ENCODE data around the gene KITLG.
"Not testable (repeated sequence)": the region's sequence is repeated elsewhere in the genome, so short reads cannot be mapped to it uniquely, and the experiment has no call there.

Gene KITLG

GRCh38 chr12:88580051-88580871 lies at the start of gene KITLG:
Gene KITLG, minus strand, starts transcription at chr12:88580471. Its CDS starts 193 bp downstream, at chr12:88580278.
- DNase-seq (ENCODE audit: low spot score): peak; percentile 89

GRCh38 chr12:88628856-88629509 lies 48.7 kb upstream of the KITLG start:
- peak; percentile 26 for DNase-seq (ENCODE audit: low spot score)

- DNase-seq (ENCODE audit: low spot score): not testable (repeated sequence)
Measured at GRCh38 chr12:88628035-88628434, 47.8 kb upstream of the KITLG start.

- no peak for DNase-seq (ENCODE audit: low spot score)
Measured at GRCh38 chr12:88627501-88627900, 47.2 kb upstream of the KITLG start.

- no peak for DNase-seq (ENCODE audit: low spot score)
Measured at GRCh38 chr12:88625356-88625755, 45.1 kb upstream of the KITLG start.

GRCh38 chr12:88624911-88625310 lies 44.6 kb upstream of the KITLG start:
- DNase-seq (ENCODE audit: low spot score): peak; percentile 61

- peak; percentile 12 for DNase-seq (ENCODE audit: low spot score)
Measured at GRCh38 chr12:88623777-88624548, 43.7 kb upstream of the KITLG start.

GRCh38 chr12:88617352-88617751 lies 37.1 kb upstream of the KITLG start:
- no peak for DNase-seq (ENCODE audit: low spot score)

GRCh38 chr12:88615490-88615889 lies 35.2 kb upstream of the KITLG start:
- peak; percentile 2 for DNase-seq (ENCODE audit: low spot score)

- DNase-seq (ENCODE audit: low spot score): no peak
Measured at GRCh38 chr12:88604646-88605045, 24.4 kb upstream of the KITLG start.

- peak; percentile 69 for DNase-seq (ENCODE audit: low spot score)
Measured at GRCh38 chr12:88600272-88600671, 20.0 kb upstream of the KITLG start.

- no peak for DNase-seq (ENCODE audit: low spot score)
Measured at GRCh38 chr12:88597365-88597764, 17.1 kb upstream of the KITLG start.

- DNase-seq (ENCODE audit: low spot score): no peak
Measured at GRCh38 chr12:88595697-88596096, 15.4 kb upstream of the KITLG start.

- DNase-seq (ENCODE audit: low spot score): no peak
Measured at GRCh38 chr12:88594780-88595179, 14.5 kb upstream of the KITLG start.

- no peak for DNase-seq (ENCODE audit: low spot score)
Measured at GRCh38 chr12:88591343-88591742, 11.1 kb upstream of the KITLG start.

GRCh38 chr12:88590851-88591250 lies 10.6 kb upstream of the KITLG start:
- DNase-seq (ENCODE audit: low spot score): no peak

GRCh38 chr12:88585077-88585476 lies 4.8 kb upstream of the KITLG start:
- DNase-seq (ENCODE audit: low spot score): no peak

GRCh38 chr12:88579601-88580050 lies 645 bp downstream of the KITLG start:
- peak; percentile 27 for DNase-seq (ENCODE audit: low spot score)

- peak; percentile 47 for DNase-seq (ENCODE audit: low spot score)
Measured at GRCh38 chr12:88579161-88579517, 1.1 kb downstream of the KITLG start.

GRCh38 chr12:88578276-88579160 lies 1.8 kb downstream of the KITLG start:
- DNase-seq (ENCODE audit: low spot score): peak; percentile 11

- no peak for DNase-seq (ENCODE audit: low spot score)
Measured at GRCh38 chr12:88577537-88577936, 2.7 kb downstream of the KITLG start.

- DNase-seq (ENCODE audit: low spot score): no peak
Measured at GRCh38 chr12:88576866-88577265, 3.4 kb downstream of the KITLG start.
